ENCODE measurements around the gene FOXP1. TPM values are rescaled to one million over a fixed set of nuclear protein-coding genes. Genes with fewer than 3 reads are reported as not detected.
A peak's percentile ranks its signal among the peaks of the same experiment; 100 is the strongest.

The FOXP1 gene
- total and polyA plus RNA-seq, 2 donors (not counting 1 experiment from before 2014, with no cell fraction given): 91.1 to 508 TPM

DNA sequence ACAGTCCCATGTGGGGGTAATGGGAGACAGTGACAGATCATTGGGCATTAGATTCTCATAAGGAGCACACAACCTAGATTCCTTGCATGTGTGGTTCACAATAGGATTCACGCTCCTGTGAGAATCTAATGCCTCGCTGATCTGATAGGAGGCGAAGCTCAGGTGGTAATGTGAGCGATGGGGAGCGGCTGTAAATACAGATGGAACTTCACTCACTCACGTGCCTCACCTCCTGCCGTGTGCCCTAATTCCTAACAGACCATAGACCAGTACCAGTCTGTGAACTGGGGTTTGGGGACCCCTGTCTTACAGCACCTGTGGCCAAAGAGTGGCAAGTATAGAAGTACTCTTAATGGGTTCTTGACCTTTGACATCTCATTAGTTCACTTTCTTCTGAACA, 554.7 kb downstream of the FOXP1 start:
- intact Hi-C loops (cut with micrococcal nuclease): no loop called here
- ChIA-PET CTCF (interaction anchor here (0.8 to 3.6 kb wide), 6 partner anchors 12 to 557 kb away, joined by 3 to 10 read pairs (median 4); no protein-coding TSS in a partner anchor), POLR2A (no interaction called here)
- DNase-seq (no peak), ATAC-seq (ENCODE audit: low read depth) (no peak)
- peak overlapping the region; percentile 53 for H3K27ac Mint-ChIP-seq
- no peaks in the 10 kb centered on the region for H3K27me3 Mint-ChIP-seq
- peaks cover 2 to 76% of the 10 kb centered on the region in 2 experiments for H3K36me3 ChIP-seq (replicated peaks in 1 of 2; ENCODE audit: control extremely low read depth in 1 of 2, control insufficient read depth in 1 of 2, extremely low read depth in 1 of 2, insufficient read depth in 2 of 2, low read length in 1 of 2)
- peaks cover 69 to 76% of the 10 kb centered on the region in 2 donors for H3K4me1 ChIP-seq (ENCODE audit: control insufficient read depth in 2 of 2, insufficient read depth in 2 of 2, low read length in 2 of 2)
- no peaks in the 10 kb centered on the region for H3K9me3 Mint-ChIP-seq (ENCODE audit: insufficient read depth)
- H2AFZ ChIP-seq (ENCODE audit: insufficient read depth, low read depth, low read length, poor library complexity, severe bottlenecking): no peak overlapping the region
- no peaks in the 10 kb centered on the region for H3K9me3 ChIP-seq (ENCODE audit: control extremely low read depth in 1 of 3, control insufficient read depth in 2 of 3, insufficient read depth in 1 of 3, low read length in 2 of 3)
- no CpG with 5 or more reads among the region's 7 CpGs for WGBS (ENCODE audit: insufficient coverage)
- TF ChIP-seq EZH2 (IDR thresholded peaks at IDR 0.05; ENCODE audit: borderline replicate concordance, insufficient read depth, low read depth, low read length, poor library complexity, severe bottlenecking): no peak
- TF ChIP-seq, protein P1, sequence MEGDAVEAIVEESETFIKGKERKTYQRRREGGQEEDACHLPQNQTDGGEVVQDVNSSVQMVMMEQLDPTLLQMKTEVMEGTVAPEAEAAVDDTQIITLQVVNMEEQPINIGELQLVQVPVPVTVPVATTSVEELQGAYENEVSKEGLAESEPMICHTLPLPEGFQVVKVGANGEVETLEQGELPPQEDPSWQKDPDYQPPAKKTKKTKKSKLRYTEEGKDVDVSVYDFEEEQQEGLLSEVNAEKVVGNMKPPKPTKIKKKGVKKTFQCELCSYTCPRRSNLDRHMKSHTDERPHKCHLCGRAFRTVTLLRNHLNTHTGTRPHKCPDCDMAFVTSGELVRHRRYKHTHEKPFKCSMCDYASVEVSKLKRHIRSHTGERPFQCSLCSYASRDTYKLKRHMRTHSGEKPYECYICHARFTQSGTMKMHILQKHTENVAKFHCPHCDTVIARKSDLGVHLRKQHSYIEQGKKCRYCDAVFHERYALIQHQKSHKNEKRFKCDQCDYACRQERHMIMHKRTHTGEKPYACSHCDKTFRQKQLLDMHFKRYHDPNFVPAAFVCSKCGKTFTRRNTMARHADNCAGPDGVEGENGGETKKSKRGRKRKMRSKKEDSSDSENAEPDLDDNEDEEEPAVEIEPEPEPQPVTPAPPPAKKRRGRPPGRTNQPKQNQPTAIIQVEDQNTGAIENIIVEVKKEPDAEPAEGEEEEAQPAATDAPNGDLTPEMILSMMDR (IDR thresholded peaks at IDR 0.05): no peak
- H3K27ac ChIP-seq (ENCODE audit: low read length in 2 of 2): peak overlapping the region; percentile 9 to 71
- peaks cover 92% of the 10 kb centered on the region for H3K4me1 Mint-ChIP-seq
- no peak overlapping the region for H3K4me2 ChIP-seq (replicated peaks; ENCODE audit: low read depth, low read length, poor library complexity, severe bottlenecking)
- no peak overlapping the region for H3K9ac ChIP-seq (ENCODE audit: low read length)
- peaks cover 99% of the 10 kb centered on the region for H3K79me2 ChIP-seq (ENCODE audit: control insufficient read depth, insufficient read depth, low read length)
- H4K20me1 ChIP-seq (ENCODE audit: control insufficient read depth, insufficient read depth, low read length, poor library complexity, severe bottlenecking): peaks cover 18% of the 10 kb centered on the region
- H3K4me3 ChIP-seq (ENCODE audit: control extremely low read depth in 1 of 5, extremely low read depth in 1 of 5, insufficient read depth in 1 of 5, low read depth in 2 of 5, low read length in 4 of 5): no peak overlapping the region
- H3K27me3 ChIP-seq (replicated peaks in 1 of 4; ENCODE audit: control extremely low read depth in 1 of 4, control insufficient read depth in 3 of 4, insufficient read depth in 4 of 4, low read length in 3 of 4): no peaks in the 10 kb centered on the region
- H3K4me3 Mint-ChIP-seq: no peak overlapping the region

GRCh38 chr3:71028184-71028583, 555.3 kb downstream of the FOXP1 start:
- no peak overlapping the region for H3K9ac ChIP-seq (ENCODE audit: low read length)
- Mint-ChIP-seq H3K4me3 (no peak overlapping the region), H3K27me3 (no peaks in the 10 kb centered on the region), H3K9me3 (ENCODE audit: insufficient read depth) (no peaks in the 10 kb centered on the region), H3K27ac (peak overlapping the region; percentile 22), H3K4me1 (peaks cover 89% of the 10 kb centered on the region)
- POLR2A ChIA-PET: no interaction called here
- peak overlapping the region in 1 of 2 donors; percentile 66 for H3K27ac ChIP-seq (ENCODE audit: low read length in 2 of 2)
- H2AFZ ChIP-seq (ENCODE audit: insufficient read depth, low read depth, low read length, poor library complexity, severe bottlenecking): no peak overlapping the region
- peaks cover 69 to 71% of the 10 kb centered on the region in 2 donors for H3K4me1 ChIP-seq (ENCODE audit: control insufficient read depth in 2 of 2, insufficient read depth in 2 of 2, low read length in 2 of 2)
- no peak overlapping the region for H3K4me3 ChIP-seq (ENCODE audit: control extremely low read depth in 1 of 5, extremely low read depth in 1 of 5, insufficient read depth in 1 of 5, low read depth in 2 of 5, low read length in 4 of 5)
- no peaks in the 10 kb centered on the region for H3K27me3 ChIP-seq (replicated peaks in 1 of 4; ENCODE audit: control extremely low read depth in 1 of 4, control insufficient read depth in 3 of 4, insufficient read depth in 4 of 4, low read length in 3 of 4)
- intact Hi-C loops (cut with micrococcal nuclease): no loop called here
- H3K79me2 ChIP-seq (ENCODE audit: control insufficient read depth, insufficient read depth, low read length): peaks cover 99% of the 10 kb centered on the region
- ATAC-seq (ENCODE audit: low read depth) (no peak), DNase-seq (no peak)
- CTCF ChIA-PET: interaction anchor here (0.8 to 3.6 kb wide), 5 partner anchors 12 to 21 kb away, joined by 3 to 10 read pairs (median 4); no protein-coding TSS in a partner anchor
- H3K36me3 ChIP-seq (replicated peaks in 1 of 2; ENCODE audit: control extremely low read depth in 1 of 2, control insufficient read depth in 1 of 2, extremely low read depth in 1 of 2, insufficient read depth in 2 of 2, low read length in 1 of 2): peaks cover 2 to 76% of the 10 kb centered on the region in 2 experiments
- no peak overlapping the region for H3K4me2 ChIP-seq (replicated peaks; ENCODE audit: low read depth, low read length, poor library complexity, severe bottlenecking)
- H4K20me1 ChIP-seq (ENCODE audit: control insufficient read depth, insufficient read depth, low read length, poor library complexity, severe bottlenecking): peaks cover 18% of the 10 kb centered on the region
- H3K9me3 ChIP-seq (ENCODE audit: control extremely low read depth in 1 of 3, control insufficient read depth in 2 of 3, insufficient read depth in 1 of 3, low read length in 2 of 3): no peaks in the 10 kb centered on the region
- 67% methylated on average over 3 of the region's 5 CpGs for WGBS (ENCODE audit: insufficient coverage)
- TF ChIP-seq, protein P1 (IDR thresholded peaks at IDR 0.05): no peak
- no peak for TF ChIP-seq EZH2 (IDR thresholded peaks at IDR 0.05; ENCODE audit: borderline replicate concordance, insufficient read depth, low read depth, low read length, poor library complexity, severe bottlenecking)

Data from B cell (primary cell).